Mesenchymal stem cell (in vitro differentiated cells and primary cell): ENCODE results near the gene DNASE2.

ENCODE experiments used
- DNase-seq: peaks from one replicate; pipeline ENCODE4 v3.0.0-alpha.2; 2013
- H2AFZ ChIP-seq: one replicate; pipeline ENCODE4 v1.6.1; 2013; ENCODE audit warnings: low read depth, mild to moderate bottlenecking, control low read depth, inconsistent platforms, low read length, moderate library complexity
- H2AK5ac ChIP-seq: 2 replicates; pipeline ENCODE4 v1.6.1; 2013; ENCODE audit warnings: low read length, moderate library complexity, mild to moderate bottlenecking, inconsistent platforms; ENCODE audit not compliant: severe bottlenecking
- H2BK120ac ChIP-seq: one replicate; pipeline ENCODE4 v1.6.1; 2013; ENCODE audit warnings: low read depth, mild to moderate bottlenecking, inconsistent platforms, low read length, moderate library complexity
- H2BK12ac ChIP-seq, 2 experiments: one replicate each; pipeline ENCODE4 v1.6.1; 2013; ENCODE audit warnings: inconsistent platforms in 2 of 2, low read length in 2 of 2, mild to moderate bottlenecking in 2 of 2, moderate library complexity in 2 of 2, control low read depth in 1 of 2
- H2BK15ac ChIP-seq: one replicate; pipeline ENCODE4 v1.6.1; 2013; ENCODE audit warnings: mild to moderate bottlenecking, low read depth, inconsistent platforms; ENCODE audit not compliant: poor library complexity, severe bottlenecking
- H2BK5ac ChIP-seq: 2 replicates; pipeline ENCODE4 v1.6.1; 2013; ENCODE audit warnings: low read depth, mild to moderate bottlenecking, low read length, control low read depth, inconsistent platforms; ENCODE audit not compliant: poor library complexity, severe bottlenecking
- H3K14ac ChIP-seq, 2 experiments: one replicate each; pipeline ENCODE4 v1.6.1; 2013; ENCODE audit warnings: inconsistent platforms in 2 of 2, low read length in 2 of 2, control low read depth in 1 of 2, mild to moderate bottlenecking in 1 of 2, moderate library complexity in 1 of 2
- H3K18ac ChIP-seq, 2 experiments: one replicate each; pipeline ENCODE4 v1.6.1; 2013; ENCODE audit warnings: inconsistent platforms in 2 of 2, low read length in 2 of 2, control low read depth in 1 of 2, low read depth in 1 of 2, mild to moderate bottlenecking in 1 of 2
- H3K23ac ChIP-seq, 2 experiments: one replicate each; pipeline ENCODE4 v1.6.1; 2013; ENCODE audit warnings: inconsistent platforms in 2 of 2, low read length in 2 of 2, mild to moderate bottlenecking in 2 of 2, moderate library complexity in 2 of 2, control low read depth in 1 of 2
- H3K27ac ChIP-seq: 2 replicates; pipeline ENCODE4 v1.5.1; 2013; ENCODE audit warnings: mild to moderate bottlenecking, moderate library complexity, low read length, control low read depth, inconsistent platforms; ENCODE audit not compliant: poor library complexity, severe bottlenecking
- H3K27me3 ChIP-seq, 2 experiments: 2 replicates each; pipeline versions ENCODE4 v1.6.1 to v1.7.0; 2013; ENCODE audit warnings: low read length in 2 of 2, mild to moderate bottlenecking in 2 of 2, moderate library complexity in 2 of 2, control low read depth in 1 of 2, inconsistent platforms in 1 of 2; ENCODE audit not compliant: control insufficient read depth in 1 of 2, insufficient read depth in 1 of 2
- H3K36me3 ChIP-seq, 2 experiments: 2 replicates each; pipeline versions ENCODE4 v1.6.1 to v1.7.0; 2013; ENCODE audit warnings: low read length in 2 of 2, control low read depth in 1 of 2, inconsistent platforms in 1 of 2, low read depth in 1 of 2, mild to moderate bottlenecking in 1 of 2; ENCODE audit not compliant: insufficient read depth in 2 of 2, control insufficient read depth in 1 of 2
- H3K4ac ChIP-seq, 2 experiments: one replicate each; pipeline ENCODE4 v1.6.1; 2013; ENCODE audit warnings: inconsistent platforms in 2 of 2, low read length in 2 of 2, mild to moderate bottlenecking in 2 of 2, moderate library complexity in 2 of 2, control low read depth in 1 of 2, low read depth in 1 of 2
- H3K4me1 ChIP-seq: 2 replicates; pipeline ENCODE4 v1.6.1; 2013; ENCODE audit warnings: low read depth, low read length, control low read depth; ENCODE audit not compliant: control insufficient read depth, insufficient read depth
- H3K4me2 ChIP-seq: 2 replicates; pipeline ENCODE4 v1.6.1; 2013; ENCODE audit warnings: low read length, mild to moderate bottlenecking, inconsistent platforms; ENCODE audit not compliant: poor library complexity, severe bottlenecking
- H3K4me3 ChIP-seq, 2 experiments: 2 replicates each; pipeline versions ENCODE4 v1.5.1 to v1.7.0; 2013; ENCODE audit warnings: low read length in 2 of 2, mild to moderate bottlenecking in 2 of 2, control low read depth in 1 of 2, low read depth in 1 of 2; ENCODE audit not compliant: insufficient read depth in 1 of 2
- H3K79me1 ChIP-seq: replicated peaks from 2 replicates; pipeline ENCODE4 v1.6.1; 2013; ENCODE audit warnings: mild to moderate bottlenecking, control low read depth, low read length, inconsistent platforms; ENCODE audit not compliant: poor library complexity, severe bottlenecking
- H3K9ac ChIP-seq: 2 replicates; pipeline ENCODE4 v1.7.0; 2013; ENCODE audit warnings: mild to moderate bottlenecking, low read length, moderate library complexity
- H3K9me3 ChIP-seq: 2 replicates; pipeline ENCODE4 v1.7.0; 2013; ENCODE audit warnings: mild to moderate bottlenecking, low read length; ENCODE audit not compliant: control insufficient read depth
- H4K8ac ChIP-seq: one replicate; pipeline ENCODE4 v1.6.1; 2013; ENCODE audit warnings: inconsistent platforms, mild to moderate bottlenecking, low read length, moderate library complexity
- H4K91ac ChIP-seq: one replicate; pipeline ENCODE4 v1.6.1; 2013; ENCODE audit warnings: mild to moderate bottlenecking, low read length, inconsistent platforms
- WGBS: methylation state at CpG from one replicate; pipeline ENCODE4 v1.1.7; 2013; ENCODE audit warnings: mixed read lengths; 5-methylcytosine and 5-hydroxymethylcytosine counted together

DNASE2 gene

GRCh38 chr19:12884926-12885748 is 3.9 kb upstream of the DNASE2 start:
- H3K9ac ChIP-seq = no peak overlapping the region
- H3K27me3 ChIP-seq = peaks cover 40 to 41% of the 10 kb centered on the region in 2 experiments
- WGBS = 12% methylated on average over 55 of the region's 73 CpGs
- H3K9me3 ChIP-seq = peaks cover 7% of the 10 kb centered on the region
- H2BK120ac ChIP-seq = no peak overlapping the region
- H4K91ac ChIP-seq = no peak overlapping the region
- H3K36me3 ChIP-seq = no peaks in the 10 kb centered on the region
- peak; percentile 30 for DNase-seq
- H2BK12ac ChIP-seq = no peak overlapping the region
- H2BK5ac ChIP-seq = no peak overlapping the region
- no peak overlapping the region for H3K4ac ChIP-seq
- H3K79me1 ChIP-seq = no peaks in the 10 kb centered on the region
- H2AK5ac ChIP-seq = no peak overlapping the region
- H3K4me3 ChIP-seq = peak overlapping the region; percentile 29 to 68
- H3K4me2 ChIP-seq = no peak overlapping the region
- no peak overlapping the region for H4K8ac ChIP-seq
- H3K23ac ChIP-seq = no peak overlapping the region
- H2AFZ ChIP-seq = no peak overlapping the region
- no peak overlapping the region for H3K14ac ChIP-seq
- no peak overlapping the region for H2BK15ac ChIP-seq
- no peak overlapping the region for H3K18ac ChIP-seq
- no peak overlapping the region for H3K27ac ChIP-seq
- H3K4me1 ChIP-seq = peaks cover 18% of the 10 kb centered on the region

- Histone ChIP-seq H2AK5ac (no peak overlapping the region), H2BK5ac (no peak overlapping the region), H2AFZ (no peak overlapping the region), H3K14ac (no peak overlapping the region), H3K4me3 (no peak overlapping the region), H3K23ac (no peak overlapping the region), H2BK12ac (no peak overlapping the region), H4K91ac (no peak overlapping the region), H3K4ac (no peak overlapping the region), H3K27me3 (peaks cover 40 to 41% of the 10 kb centered on the region in 2 experiments), H3K4me1 (peaks cover 18% of the 10 kb centered on the region), H3K18ac (no peak overlapping the region), H3K4me2 (no peak overlapping the region), H3K79me1 (no peaks in the 10 kb centered on the region), H3K27ac (no peak overlapping the region), H2BK15ac (no peak overlapping the region), H3K36me3 (no peaks in the 10 kb centered on the region), H2BK120ac (no peak overlapping the region), H4K8ac (no peak overlapping the region), H3K9ac (no peak overlapping the region), H3K9me3 (peaks cover 7% of the 10 kb centered on the region)
- 95% methylated on average over 12 of the region's 12 CpGs for WGBS
- DNase-seq = no peak
These were observed 3.3 kb upstream of the DNASE2 start for GRCh38 chr19:12884627-12884925.

- H2AFZ ChIP-seq = no peak overlapping the region
- H2BK5ac ChIP-seq = no peak overlapping the region
- H3K4me2 ChIP-seq = no peak overlapping the region
- DNase-seq = no peak
- no peak overlapping the region for H3K27ac ChIP-seq
- no peaks in the 10 kb centered on the region for H3K79me1 ChIP-seq
- no peak overlapping the region for H2BK15ac ChIP-seq
- H3K18ac ChIP-seq = no peak overlapping the region
- peaks cover 40 to 41% of the 10 kb centered on the region in 2 experiments for H3K27me3 ChIP-seq
- H4K8ac ChIP-seq = no peak overlapping the region
- no peak overlapping the region for H3K9ac ChIP-seq
- peaks cover 7% of the 10 kb centered on the region for H3K9me3 ChIP-seq
- WGBS = 80% methylated on average over 3 of the region's 3 CpGs
- H3K36me3 ChIP-seq = no peaks in the 10 kb centered on the region
- no peak overlapping the region for H2BK120ac ChIP-seq
- H2BK12ac ChIP-seq = no peak overlapping the region
- H2AK5ac ChIP-seq = no peak overlapping the region
- no peak overlapping the region for H4K91ac ChIP-seq
- no peak overlapping the region for H3K23ac ChIP-seq
- no peak overlapping the region for H3K4me3 ChIP-seq
- H3K4ac ChIP-seq = no peak overlapping the region
- no peak overlapping the region for H3K14ac ChIP-seq
- H3K4me1 ChIP-seq = peaks cover 18% of the 10 kb centered on the region
These were observed 3.0 kb upstream of the DNASE2 start for GRCh38 chr19:12884202-12884601.

- Histone ChIP-seq H3K36me3 (peaks cover 5 to 11% of the 10 kb centered on the region in 2 experiments), H2BK15ac (no peak overlapping the region), H2AFZ (no peak overlapping the region), H4K91ac (no peak overlapping the region), H3K23ac (no peak overlapping the region), H2BK5ac (no peak overlapping the region), H3K9ac (no peak overlapping the region), H4K8ac (no peak overlapping the region), H3K27ac (no peak overlapping the region), H3K4me1 (peaks cover 18% of the 10 kb centered on the region), H2BK120ac (no peak overlapping the region), H3K4me3 (no peak overlapping the region), H2BK12ac (no peak overlapping the region), H3K4me2 (no peak overlapping the region), H3K27me3 (peaks cover 35 to 37% of the 10 kb centered on the region in 2 experiments), H3K14ac (no peak overlapping the region), H3K9me3 (peaks cover 7% of the 10 kb centered on the region), H3K4ac (no peak overlapping the region), H2AK5ac (no peak overlapping the region), H3K18ac (no peak overlapping the region), H3K79me1 (no peaks in the 10 kb centered on the region)
- no peak for DNase-seq
- 95% methylated on average over 2 of the region's 3 CpGs for WGBS
These were observed 1.3 kb upstream of the DNASE2 start for GRCh38 chr19:12882589-12882988.
